ENCODE data around the gene IQCK. TPM values are rescaled to one million over a fixed set of nuclear protein-coding genes. Genes with fewer than 3 reads are reported as not detected.
"Not testable (repeated sequence)": the region's sequence is repeated elsewhere in the genome, so short reads cannot be mapped to it uniquely, and the experiment has no call there.

IQCK gene, protein sequence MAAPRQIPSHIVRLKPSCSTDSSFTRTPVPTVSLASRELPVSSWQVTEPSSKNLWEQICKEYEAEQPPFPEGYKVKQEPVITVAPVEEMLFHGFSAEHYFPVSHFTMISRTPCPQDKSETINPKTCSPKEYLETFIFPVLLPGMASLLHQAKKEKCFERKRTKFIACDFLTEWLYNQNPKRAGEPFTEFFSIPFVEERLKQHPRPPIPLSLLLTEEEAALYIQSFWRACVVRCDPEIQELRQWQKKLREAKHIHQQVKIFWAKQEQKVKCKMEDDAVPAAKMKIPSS
- total RNA-seq: 1 to 10 TPM; 5.0 to 10.0 TPM
- 1 to 10 TPM; 4.0 to 6.4 TPM for polyA plus RNA-seq
- long read RNA-seq, donor 1, partial matches to known transcripts: 17 of 22 reads
- long read RNA-seq, donor 1, other reads (novel, unspliced or antisense): 5 of 22 reads
- long read RNA-seq, donor 2, partial matches to known transcripts: 4 of 11 reads
- long read RNA-seq, donor 2, other reads (novel, unspliced or antisense): 5 of 11 reads

DNA sequence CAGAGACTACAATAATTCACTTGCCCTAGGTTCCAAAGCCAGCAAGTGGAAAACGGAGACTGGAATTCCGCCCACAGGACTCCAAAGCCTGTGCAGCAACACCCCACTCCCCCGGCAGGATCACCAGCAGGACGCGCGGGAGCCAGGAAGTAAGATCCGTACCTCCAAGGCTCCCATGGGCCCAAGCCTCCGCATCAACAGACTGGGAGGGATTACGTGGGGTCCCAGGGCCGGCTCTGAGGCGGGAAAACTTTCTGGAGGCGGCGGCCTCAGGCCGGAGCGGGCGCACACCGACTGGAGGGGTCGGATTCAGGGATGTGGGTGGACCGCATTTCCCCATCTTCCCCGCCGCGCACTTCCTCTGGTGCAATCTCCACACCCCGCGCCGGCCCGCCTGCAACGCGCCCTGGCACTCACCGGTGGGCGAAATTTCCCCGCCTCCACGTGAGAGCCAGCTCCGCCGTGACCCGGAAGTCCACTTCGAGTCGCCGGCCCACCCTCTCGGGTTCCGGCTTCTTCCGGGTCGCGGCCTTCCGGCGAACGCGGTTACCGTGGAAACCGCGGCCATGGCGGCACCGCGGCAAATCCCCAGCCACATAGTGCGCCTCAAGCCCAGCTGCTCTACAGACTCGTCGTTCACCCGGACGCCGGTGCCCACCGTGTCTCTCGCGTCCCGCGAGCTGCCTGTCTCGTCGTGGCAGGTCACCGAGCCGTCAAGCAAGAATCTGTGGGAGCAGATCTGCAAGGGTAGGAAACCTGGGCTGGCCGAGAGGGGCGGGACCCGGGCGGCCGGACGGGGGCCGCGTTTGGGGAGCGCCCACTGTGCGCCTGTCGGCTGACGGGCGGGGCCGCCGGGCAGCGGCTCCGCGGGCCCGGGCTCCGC, at the start of gene IQCK, which contains the start of gene KNOP1:
Gene IQCK, plus strand, starts transcription at position 531 of the 883 bp plus-strand sequence. Its CDS starts 36 bp downstream, at position 567.
Gene KNOP1, minus strand, starts transcription at position 487 of the 883 bp plus-strand sequence. CDS start 3,192 bp downstream, outside the sequence.
- Histone ChIP-seq H3K27me3 (ENCODE audit: control insufficient read depth in 1 of 2, insufficient read depth in 2 of 2, low read length in 1 of 2) (no peaks in the 10 kb centered on the region), H3K27ac (ENCODE audit: low read depth in 1 of 2, low read length in 2 of 2) (peak within 1 kb of the TSS; percentile 3 to 41), H3K4me1 (ENCODE audit: control insufficient read depth in 1 of 2, insufficient read depth in 2 of 2, low read length in 2 of 2) (no peaks in the 10 kb centered on the region), H3K9me3 (ENCODE audit: control insufficient read depth, low read length) (no peaks in the 10 kb centered on the region), H3K4me3 (ENCODE audit: low read length in 2 of 2) (peak within 1 kb of the TSS; percentile 71 to 91), H3K36me3 (ENCODE audit: control insufficient read depth in 1 of 2, insufficient read depth in 2 of 2, low read length in 1 of 2) (no peaks in the 10 kb centered on the region)
- WGBS, 2 donors: 0% methylated on average over 88 of the region's 88 CpGs
- DNase-seq: peak; percentile 94 to 97
- peak; percentile 96 for ATAC-seq (ENCODE audit: low FRiP score)
- intact Hi-C loops (cut with DNase I): loop anchor here (1.0 to 10.0 kb wide), 3 partner anchors 163 to 169 kb away; partner anchors contain the start of genes GPRC5B (in 1 of the 2) and VPS35L (in 1 of the 2)

GRCh38 chr16:19672378-19672777, 45.7 kb upstream of the IQCK start:
- Histone ChIP-seq H3K27ac (ENCODE audit: low read depth in 1 of 2, low read length in 2 of 2) (no peak overlapping the region), H3K4me1 (ENCODE audit: control insufficient read depth in 1 of 2, insufficient read depth in 2 of 2, low read length in 2 of 2) (no peaks in the 10 kb centered on the region), H3K9me3 (ENCODE audit: control insufficient read depth, low read length) (no peaks in the 10 kb centered on the region), H3K36me3 (ENCODE audit: control insufficient read depth in 1 of 2, insufficient read depth in 2 of 2, low read length in 1 of 2) (peaks cover 0 to 9% of the 10 kb centered on the region in 2 donors), H3K27me3 (ENCODE audit: control insufficient read depth in 1 of 2, insufficient read depth in 2 of 2, low read length in 1 of 2) (no peaks in the 10 kb centered on the region), H3K4me3 (ENCODE audit: low read length in 2 of 2) (no peak overlapping the region)
- no peak for ATAC-seq (ENCODE audit: low FRiP score)
- 93 to 95% methylated on average over 4 of the region's 4 CpGs for WGBS, 2 donors
- DNase-seq: no peak
- intact Hi-C loops (cut with DNase I): no loop called here

- WGBS, 2 donors: 95% methylated on average over 5 of the region's 5 CpGs
- DNase-seq: no peak
- Histone ChIP-seq H3K4me3 (ENCODE audit: low read length in 2 of 2) (no peak overlapping the region), H3K4me1 (ENCODE audit: control insufficient read depth in 1 of 2, insufficient read depth in 2 of 2, low read length in 2 of 2) (no peaks in the 10 kb centered on the region), H3K36me3 (ENCODE audit: control insufficient read depth in 1 of 2, insufficient read depth in 2 of 2, low read length in 1 of 2) (peaks cover 0 to 9% of the 10 kb centered on the region in 2 donors), H3K27me3 (ENCODE audit: control insufficient read depth in 1 of 2, insufficient read depth in 2 of 2, low read length in 1 of 2) (no peaks in the 10 kb centered on the region), H3K9me3 (ENCODE audit: control insufficient read depth, low read length) (no peaks in the 10 kb centered on the region), H3K27ac (ENCODE audit: low read depth in 1 of 2, low read length in 2 of 2) (no peak overlapping the region)
- intact Hi-C loops (cut with DNase I): no loop called here
- ATAC-seq (ENCODE audit: low FRiP score): no peak
These were observed 43.6 kb upstream of the IQCK start for GRCh38 chr16:19674485-19674884.

DNA sequence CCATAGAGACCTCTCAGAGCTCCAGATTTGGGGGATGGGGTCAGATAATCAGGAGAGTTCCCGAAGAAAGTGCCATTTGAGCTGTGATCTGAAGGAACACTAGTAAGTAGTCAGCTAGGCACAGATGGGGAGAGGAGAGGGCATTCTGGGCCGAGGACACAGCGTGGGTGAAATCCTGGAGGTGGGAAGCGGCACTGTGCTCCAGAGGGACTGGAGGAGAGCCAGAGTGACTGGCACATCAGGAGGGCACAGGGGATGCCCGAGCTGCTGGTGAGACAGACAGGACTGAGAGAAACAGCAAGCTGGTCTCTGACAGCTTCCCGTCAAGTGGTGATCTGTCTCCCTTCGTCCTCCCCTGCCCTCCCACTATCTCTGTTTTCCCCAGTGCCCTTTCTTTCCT, 40.7 kb upstream of the IQCK start:
- Histone ChIP-seq H3K27ac (ENCODE audit: low read depth in 1 of 2, low read length in 2 of 2) (no peak overlapping the region), H3K9me3 (ENCODE audit: control insufficient read depth, low read length) (no peaks in the 10 kb centered on the region), H3K4me3 (ENCODE audit: low read length in 2 of 2) (no peak overlapping the region), H3K4me1 (ENCODE audit: control insufficient read depth in 1 of 2, insufficient read depth in 2 of 2, low read length in 2 of 2) (no peaks in the 10 kb centered on the region), H3K27me3 (ENCODE audit: control insufficient read depth in 1 of 2, insufficient read depth in 2 of 2, low read length in 1 of 2) (no peaks in the 10 kb centered on the region), H3K36me3 (ENCODE audit: control insufficient read depth in 1 of 2, insufficient read depth in 2 of 2, low read length in 1 of 2) (peaks cover 0 to 6% of the 10 kb centered on the region in 2 donors)
- intact Hi-C loops (cut with DNase I): no loop called here
- ATAC-seq (ENCODE audit: low FRiP score) (no peak), DNase-seq (no peak)
- WGBS, 2 donors: 77 to 88% methylated on average over 7 of the region's 7 CpGs

GRCh38 chr16:19678804-19679203, 39.3 kb upstream of the IQCK start:
- Histone ChIP-seq H3K36me3 (ENCODE audit: control insufficient read depth in 1 of 2, insufficient read depth in 2 of 2, low read length in 1 of 2) (peaks cover 0 to 6% of the 10 kb centered on the region in 2 donors), H3K4me3 (ENCODE audit: low read length in 2 of 2) (no peak overlapping the region), H3K4me1 (ENCODE audit: control insufficient read depth in 1 of 2, insufficient read depth in 2 of 2, low read length in 2 of 2) (no peaks in the 10 kb centered on the region), H3K27me3 (ENCODE audit: control insufficient read depth in 1 of 2, insufficient read depth in 2 of 2, low read length in 1 of 2) (no peaks in the 10 kb centered on the region), H3K9me3 (ENCODE audit: control insufficient read depth, low read length) (no peaks in the 10 kb centered on the region), H3K27ac (ENCODE audit: low read depth in 1 of 2, low read length in 2 of 2) (no peak overlapping the region)
- no peak for ATAC-seq (ENCODE audit: low FRiP score)
- WGBS, 2 donors: 84 to 85% methylated on average over 7 of the region's 7 CpGs
- no peak for DNase-seq
- intact Hi-C loops (cut with DNase I): no loop called here

DNA sequence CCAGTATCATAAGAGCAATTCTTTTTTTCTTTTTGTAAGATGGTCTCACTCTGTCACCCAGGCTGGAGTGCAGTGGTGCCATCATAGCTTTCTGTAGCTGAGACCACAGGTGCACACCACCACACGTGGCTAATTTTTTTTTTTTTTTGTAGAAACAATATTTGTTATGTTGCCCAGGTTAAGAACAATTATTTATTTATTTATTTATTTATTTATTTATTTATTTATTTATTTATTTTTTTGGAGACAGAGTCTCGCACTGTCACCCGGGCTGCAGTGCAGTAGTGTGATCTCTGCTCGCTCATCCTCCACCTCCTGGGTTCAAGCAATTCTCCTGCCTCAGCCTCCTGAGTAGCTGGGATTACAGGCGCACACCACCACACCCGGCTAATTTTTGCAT, 38.8 kb upstream of the IQCK start:
- ATAC-seq (ENCODE audit: low FRiP score); H3K4me3 ChIP-seq (ENCODE audit: low read length in 2 of 2); H3K4me1 ChIP-seq (ENCODE audit: control insufficient read depth in 1 of 2, insufficient read depth in 2 of 2, low read length in 2 of 2); intact Hi-C loops (cut with DNase I); H3K27me3 ChIP-seq (ENCODE audit: control insufficient read depth in 1 of 2, insufficient read depth in 2 of 2, low read length in 1 of 2); H3K36me3 ChIP-seq (ENCODE audit: control insufficient read depth in 1 of 2, insufficient read depth in 2 of 2, low read length in 1 of 2); DNase-seq; H3K27ac ChIP-seq (ENCODE audit: low read depth in 1 of 2, low read length in 2 of 2); H3K9me3 ChIP-seq (ENCODE audit: control insufficient read depth, low read length): not testable (repeated sequence)
- 90 to 92% methylated on average over 6 of the region's 6 CpGs for WGBS, 2 donors

GRCh38 chr16:19680881-19681340, 37.2 kb upstream of the IQCK start:
- Histone ChIP-seq H3K4me3 (ENCODE audit: low read length in 2 of 2) (no peak overlapping the region), H3K27me3 (ENCODE audit: control insufficient read depth in 1 of 2, insufficient read depth in 2 of 2, low read length in 1 of 2) (no peaks in the 10 kb centered on the region), H3K9me3 (ENCODE audit: control insufficient read depth, low read length) (no peaks in the 10 kb centered on the region), H3K27ac (ENCODE audit: low read depth in 1 of 2, low read length in 2 of 2) (no peak overlapping the region), H3K4me1 (ENCODE audit: control insufficient read depth in 1 of 2, insufficient read depth in 2 of 2, low read length in 2 of 2) (no peaks in the 10 kb centered on the region), H3K36me3 (ENCODE audit: control insufficient read depth in 1 of 2, insufficient read depth in 2 of 2, low read length in 1 of 2) (peaks cover 4 to 9% of the 10 kb centered on the region in 2 donors)
- ATAC-seq (ENCODE audit: low FRiP score) (no peak), DNase-seq (no peak)
- 57 to 60% methylated on average over 6 of the region's 6 CpGs for WGBS, 2 donors
- intact Hi-C loops (cut with DNase I): no loop called here

DNA sequence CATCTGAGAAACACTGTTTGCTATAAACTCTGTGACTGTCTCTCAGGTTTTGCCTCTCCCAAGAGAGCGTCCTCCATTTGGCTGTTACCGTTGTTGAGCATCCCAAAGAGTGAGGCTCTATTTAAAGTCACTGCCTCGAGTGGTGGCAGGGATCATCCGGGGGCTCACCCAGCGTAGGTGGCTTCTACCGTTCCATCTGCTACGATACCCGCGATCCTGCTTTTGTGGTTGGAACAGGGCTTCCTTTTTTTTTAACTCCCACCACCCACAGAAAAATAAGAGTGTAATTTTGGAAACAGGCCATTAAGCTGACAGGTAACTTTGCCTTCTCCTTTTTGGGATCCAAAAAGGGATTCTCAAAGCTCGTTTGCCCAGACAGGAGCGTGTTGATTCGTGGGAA, 36.4 kb upstream of the IQCK start:
- Histone ChIP-seq H3K36me3 (ENCODE audit: control insufficient read depth in 1 of 2, insufficient read depth in 2 of 2, low read length in 1 of 2) (peaks cover 4 to 9% of the 10 kb centered on the region in 2 donors), H3K27me3 (ENCODE audit: control insufficient read depth in 1 of 2, insufficient read depth in 2 of 2, low read length in 1 of 2) (no peaks in the 10 kb centered on the region), H3K4me3 (ENCODE audit: low read length in 2 of 2) (no peak overlapping the region), H3K9me3 (ENCODE audit: control insufficient read depth, low read length) (no peaks in the 10 kb centered on the region), H3K27ac (ENCODE audit: low read depth in 1 of 2, low read length in 2 of 2) (no peak overlapping the region), H3K4me1 (ENCODE audit: control insufficient read depth in 1 of 2, insufficient read depth in 2 of 2, low read length in 2 of 2) (no peaks in the 10 kb centered on the region)
- DNase-seq (no peak), ATAC-seq (ENCODE audit: low FRiP score) (no peak)
- 91% methylated on average over 12 of the region's 12 CpGs for WGBS, 2 donors
- intact Hi-C loops (cut with DNase I): no loop called here

Measured in aorta (tissue), 5 donors.